ENCODE results near the gene UQCRC1. TPM values are rescaled to one million over a fixed set of nuclear protein-coding genes. Genes with fewer than 3 reads are reported as not detected.

The UQCRC1 gene
- total RNA-seq = 100 to 1,000 TPM; 682 to 753 TPM

DNA sequence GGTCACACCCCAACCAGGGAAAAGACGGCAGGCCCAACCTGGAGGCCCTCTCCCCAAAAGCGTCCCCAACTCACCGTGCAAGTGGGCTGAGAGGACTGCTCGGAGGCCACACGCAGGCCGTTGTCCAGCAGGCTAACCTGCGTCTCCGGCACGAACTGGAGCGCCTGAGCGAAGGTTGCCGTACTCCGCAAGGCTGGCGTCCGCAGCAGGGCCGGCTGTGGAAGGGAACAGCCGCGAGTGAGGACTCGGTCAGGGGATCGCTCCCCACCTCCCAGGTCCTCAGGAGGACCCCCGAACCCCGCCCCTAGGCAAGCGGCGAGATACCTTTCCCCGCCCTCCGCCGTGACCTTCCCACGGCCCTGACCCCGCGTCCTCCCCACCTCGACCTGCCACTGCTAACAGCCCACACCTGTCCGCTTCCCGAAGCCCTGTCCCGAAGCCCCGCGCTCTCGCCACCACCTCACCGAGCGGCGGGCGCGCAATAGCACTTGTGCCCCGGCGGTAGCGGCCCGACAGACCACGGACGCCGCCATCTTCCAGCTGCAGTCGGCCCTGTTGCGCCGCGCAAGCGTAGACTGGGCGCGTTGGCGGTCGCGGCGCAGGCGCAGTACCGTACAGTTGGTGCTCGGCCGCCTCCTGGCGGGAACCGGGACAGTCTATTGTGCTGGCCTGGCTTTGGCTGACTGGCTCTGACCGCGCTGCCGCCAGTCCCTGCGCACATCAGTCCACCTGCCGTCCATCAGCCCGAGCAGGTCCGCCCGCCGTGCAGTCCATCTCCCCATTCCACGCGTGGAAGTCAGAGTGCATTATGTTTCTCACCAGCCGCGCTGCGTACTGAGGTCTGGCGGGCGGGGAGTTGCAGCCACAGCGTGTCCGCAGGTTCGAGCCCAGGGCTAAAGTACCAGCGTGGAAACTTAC, at the start of gene UQCRC1:
UQCRC1 (minus strand) TSS at position 559 of the 918 bp plus-strand sequence; CDS start at position 533, 26 bp downstream.
- DNase-seq = peak; percentile 92
- TF ChIP-seq, protein P1, sequence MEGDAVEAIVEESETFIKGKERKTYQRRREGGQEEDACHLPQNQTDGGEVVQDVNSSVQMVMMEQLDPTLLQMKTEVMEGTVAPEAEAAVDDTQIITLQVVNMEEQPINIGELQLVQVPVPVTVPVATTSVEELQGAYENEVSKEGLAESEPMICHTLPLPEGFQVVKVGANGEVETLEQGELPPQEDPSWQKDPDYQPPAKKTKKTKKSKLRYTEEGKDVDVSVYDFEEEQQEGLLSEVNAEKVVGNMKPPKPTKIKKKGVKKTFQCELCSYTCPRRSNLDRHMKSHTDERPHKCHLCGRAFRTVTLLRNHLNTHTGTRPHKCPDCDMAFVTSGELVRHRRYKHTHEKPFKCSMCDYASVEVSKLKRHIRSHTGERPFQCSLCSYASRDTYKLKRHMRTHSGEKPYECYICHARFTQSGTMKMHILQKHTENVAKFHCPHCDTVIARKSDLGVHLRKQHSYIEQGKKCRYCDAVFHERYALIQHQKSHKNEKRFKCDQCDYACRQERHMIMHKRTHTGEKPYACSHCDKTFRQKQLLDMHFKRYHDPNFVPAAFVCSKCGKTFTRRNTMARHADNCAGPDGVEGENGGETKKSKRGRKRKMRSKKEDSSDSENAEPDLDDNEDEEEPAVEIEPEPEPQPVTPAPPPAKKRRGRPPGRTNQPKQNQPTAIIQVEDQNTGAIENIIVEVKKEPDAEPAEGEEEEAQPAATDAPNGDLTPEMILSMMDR (IDR thresholded peaks at IDR 0.05) = peak; percentile 45
- intact Hi-C loops (cut with DNase I) = loop anchor here (2.0 kb wide), 1 partner anchor 45 kb away; no protein-coding TSS in a partner anchor
- H3K27ac ChIP-seq = peak within 1 kb of the TSS; percentile 64
- peak within 1 kb of the TSS; percentile 92 to 98 for H3K9ac ChIP-seq (ENCODE audit: low read depth in 2 of 2, low read length in 2 of 2)
- no peaks in the 10 kb centered on the region for H3K9me3 ChIP-seq
- H3K27me3 ChIP-seq = no peaks in the 10 kb centered on the region
- H3K36me3 ChIP-seq = peaks cover 14% of the 10 kb centered on the region
- no peaks in the 10 kb centered on the region for H3K4me1 ChIP-seq
- peak within 1 kb of the TSS; percentile 75 for H3K4me3 ChIP-seq

DNA sequence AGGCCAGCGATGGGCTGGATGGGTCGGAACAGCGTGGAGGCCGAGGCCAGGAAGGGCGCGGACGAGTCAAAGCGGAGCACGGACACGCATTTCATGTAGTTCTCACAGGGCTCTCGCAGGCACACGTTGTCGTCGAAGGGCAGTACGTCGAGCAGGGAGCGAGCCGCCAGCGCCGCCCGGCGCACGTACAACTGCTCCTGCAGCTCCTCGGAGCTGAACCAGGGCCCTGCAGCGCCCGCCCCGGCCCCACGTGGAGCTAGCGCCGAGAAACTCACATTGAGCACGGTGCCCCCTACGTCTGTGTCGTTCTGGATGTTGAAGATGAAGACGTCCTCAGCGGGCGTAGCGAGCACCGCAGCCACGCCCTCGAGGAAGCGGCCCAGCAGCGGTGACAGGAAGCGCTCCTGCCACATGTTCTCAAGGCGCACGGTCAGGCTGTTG, 47.4 kb upstream of the UQCRC1 start:
- peaks cover 5% of the 10 kb centered on the region for H3K4me1 ChIP-seq
- intact Hi-C loops (cut with DNase I) = no loop called here
- peak overlapping the region in 1 of 2 donors; percentile 1 for H3K9ac ChIP-seq (ENCODE audit: low read depth in 2 of 2, low read length in 2 of 2)
- H3K36me3 ChIP-seq = no peaks in the 10 kb centered on the region
- H3K4me3 ChIP-seq = peak overlapping the region; percentile 78
- DNase-seq = no peak
- H3K9me3 ChIP-seq = no peaks in the 10 kb centered on the region
- TF ChIP-seq, protein P1 (IDR thresholded peaks at IDR 0.05) = no peak
- peak overlapping the region; percentile 44 for H3K27ac ChIP-seq
- H3K27me3 ChIP-seq = peaks cover 9% of the 10 kb centered on the region

DNA sequence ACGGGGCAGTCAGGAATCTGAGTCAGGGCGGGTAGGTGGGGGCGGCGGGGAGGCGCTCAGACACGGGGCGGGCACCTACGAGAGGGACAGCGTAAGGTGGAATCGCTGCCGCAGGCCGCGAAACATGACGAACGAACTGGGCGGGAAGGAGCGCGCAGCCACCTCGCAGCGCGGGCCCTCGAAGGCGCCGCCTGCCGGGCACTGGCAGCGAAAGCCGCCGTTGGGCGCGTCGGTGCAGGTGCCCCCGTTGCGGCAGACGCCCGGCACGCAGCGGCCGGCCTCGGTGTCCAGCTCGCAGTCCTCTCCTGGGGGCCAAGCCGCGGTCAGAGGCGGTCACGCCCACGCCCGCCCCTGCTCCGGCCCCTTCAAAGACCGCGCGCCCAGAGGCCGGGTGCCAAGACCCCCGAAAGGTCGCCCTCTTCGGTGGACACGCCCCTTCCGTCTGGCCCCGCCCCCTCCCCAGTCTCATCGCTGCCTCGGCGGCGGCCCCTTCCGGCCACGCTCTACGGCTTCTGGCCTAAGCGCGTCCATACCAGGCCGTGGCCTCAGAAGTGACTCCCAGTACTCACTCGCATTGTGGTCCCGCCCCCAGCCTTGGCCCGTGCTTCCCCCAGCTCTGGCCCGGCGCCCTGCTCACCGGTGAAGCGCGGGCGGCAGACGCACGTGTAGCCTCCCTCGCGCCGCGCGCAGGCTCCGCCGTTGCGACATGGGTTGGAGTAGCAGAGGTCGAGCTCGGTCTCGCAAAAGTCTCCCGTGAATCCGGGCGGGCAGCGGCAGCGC, 46.8 kb upstream of the UQCRC1 start:
- TF ChIP-seq, protein P1 (IDR thresholded peaks at IDR 0.05) = peak; percentile 73
- peak; percentile 88 for DNase-seq
- peaks cover 7% of the 10 kb centered on the region for H3K27me3 ChIP-seq

DNA sequence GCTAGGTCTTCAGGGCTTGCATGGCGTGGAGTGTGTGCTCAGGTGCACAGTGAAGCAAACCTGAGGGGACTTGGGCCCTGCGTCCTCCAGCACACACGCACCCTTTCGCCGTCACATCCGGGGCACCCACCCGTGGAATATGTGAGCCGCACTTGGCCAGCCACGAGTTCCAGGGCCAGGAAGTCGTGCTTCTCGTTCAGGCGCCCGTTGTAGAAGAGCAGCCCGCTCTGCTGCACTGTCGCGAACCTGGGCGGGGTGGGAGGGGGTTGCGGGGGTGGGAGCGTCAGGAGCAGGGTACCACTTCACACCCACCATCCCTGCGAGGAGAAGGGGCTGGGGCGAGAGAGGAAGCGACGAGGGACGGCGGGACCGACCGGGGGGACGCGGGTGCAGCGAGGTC, 46.2 kb upstream of the UQCRC1 start:
- H3K9ac ChIP-seq (ENCODE audit: low read depth in 2 of 2, low read length in 2 of 2) = peak overlapping the region in 1 of 2 donors; percentile 12
- H3K27me3 ChIP-seq = peaks cover 1% of the 10 kb centered on the region
- intact Hi-C loops (cut with DNase I) = loop anchor here (2.0 kb wide), 1 partner anchor 45 kb away; no protein-coding TSS in a partner anchor
- H3K36me3 ChIP-seq = no peaks in the 10 kb centered on the region
- H3K27ac ChIP-seq = no peak overlapping the region
- H3K4me1 ChIP-seq = no peaks in the 10 kb centered on the region
- no peak for DNase-seq
- peak overlapping the region; percentile 78 for H3K4me3 ChIP-seq
- H3K9me3 ChIP-seq = no peaks in the 10 kb centered on the region
- TF ChIP-seq, protein P1 (IDR thresholded peaks at IDR 0.05) = no peak

More for the DNA sequence above, 46.8 kb upstream of the UQCRC1 start:
- intact Hi-C loops (cut with DNase I) = no loop called here
- peak overlapping the region; percentile 44 for H3K27ac ChIP-seq
- no peaks in the 10 kb centered on the region for H3K36me3 ChIP-seq
- H3K4me3 ChIP-seq = peak overlapping the region; percentile 78
- H3K9ac ChIP-seq (ENCODE audit: low read depth in 2 of 2, low read length in 2 of 2) = peak overlapping the region in 1 of 2 donors; percentile 35
- H3K9me3 ChIP-seq = no peaks in the 10 kb centered on the region
- H3K4me1 ChIP-seq = peaks cover 1% of the 10 kb centered on the region

DNA sequence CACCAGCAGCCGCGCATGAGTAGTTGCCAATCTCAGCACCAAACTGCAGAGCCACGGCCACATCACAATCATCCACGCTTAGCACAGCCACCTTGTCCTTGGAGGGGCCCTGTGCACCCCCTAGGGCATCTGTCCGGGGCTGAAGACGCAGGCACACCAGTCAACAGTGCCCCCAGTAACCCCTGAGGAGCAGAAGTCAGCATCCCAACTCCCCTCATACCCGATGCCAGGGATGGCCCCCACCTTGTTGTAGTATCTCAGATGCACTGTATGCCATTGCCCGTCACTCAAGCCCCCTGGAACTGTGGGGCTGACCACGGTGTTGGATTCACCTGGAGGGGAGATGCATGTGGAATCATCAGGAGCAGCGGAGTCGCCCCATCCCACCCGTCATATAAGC, 45.6 kb upstream of the UQCRC1 start:
- Histone ChIP-seq H3K4me3 (no peak overlapping the region), H3K27me3 (no peaks in the 10 kb centered on the region), H3K9me3 (no peaks in the 10 kb centered on the region), H3K9ac (ENCODE audit: low read depth in 2 of 2, low read length in 2 of 2) (no peak overlapping the region), H3K4me1 (no peaks in the 10 kb centered on the region), H3K36me3 (no peaks in the 10 kb centered on the region), H3K27ac (no peak overlapping the region)
- TF ChIP-seq, protein P1 (IDR thresholded peaks at IDR 0.05) = no peak
- intact Hi-C loops (cut with DNase I) = loop anchor here (2.0 kb wide), 1 partner anchor 44 kb away; no protein-coding TSS in a partner anchor
- DNase-seq = no peak
